OCI-LY7 (cell line): Measurements from ENCODE around the gene SNX13.

Source experiments
- EZH2phosphoT487 ChIP-seq: fragments of 200-600 bp; sonication (generic); IDR thresholded peaks from 2 replicates; pipeline ENCODE4 v1.6.1; 2018; ENCODE audit warnings: low read depth, borderline replicate concordance, mild to moderate bottlenecking, mixed run types, antibody characterized with exemption, low read length, moderate library complexity, mixed read lengths
- TF ChIP-seq, protein P1 (sequence below): fragments of 200-600 bp; sonication (generic); conservative IDR thresholded peaks from 2 replicates; pipeline ENCODE4 v1.5.1; 2014; ENCODE audit warnings: mild to moderate bottlenecking, antibody characterized with exemption, low read length, moderate library complexity, mixed read lengths

DNA sequence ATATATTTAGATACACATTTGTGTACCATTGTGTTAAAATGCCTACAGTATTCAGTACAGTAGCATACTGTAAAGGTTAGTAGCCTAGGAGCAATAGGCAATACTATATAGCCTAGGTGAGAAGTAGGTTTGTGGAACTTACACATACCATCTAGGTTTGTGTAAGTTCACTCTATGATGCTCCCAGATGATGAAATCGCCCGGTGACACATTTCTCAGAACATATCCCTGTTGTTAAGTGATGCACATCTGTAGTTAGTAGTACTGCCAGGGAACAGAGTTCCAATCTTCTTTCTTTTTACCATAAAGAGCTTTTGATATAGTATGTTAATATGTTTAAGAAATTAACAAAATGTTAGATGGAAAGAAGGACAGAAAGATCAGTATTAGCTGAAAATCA, 138.2 kb downstream of the SNX13 start:
- TF ChIP-seq, protein P1, sequence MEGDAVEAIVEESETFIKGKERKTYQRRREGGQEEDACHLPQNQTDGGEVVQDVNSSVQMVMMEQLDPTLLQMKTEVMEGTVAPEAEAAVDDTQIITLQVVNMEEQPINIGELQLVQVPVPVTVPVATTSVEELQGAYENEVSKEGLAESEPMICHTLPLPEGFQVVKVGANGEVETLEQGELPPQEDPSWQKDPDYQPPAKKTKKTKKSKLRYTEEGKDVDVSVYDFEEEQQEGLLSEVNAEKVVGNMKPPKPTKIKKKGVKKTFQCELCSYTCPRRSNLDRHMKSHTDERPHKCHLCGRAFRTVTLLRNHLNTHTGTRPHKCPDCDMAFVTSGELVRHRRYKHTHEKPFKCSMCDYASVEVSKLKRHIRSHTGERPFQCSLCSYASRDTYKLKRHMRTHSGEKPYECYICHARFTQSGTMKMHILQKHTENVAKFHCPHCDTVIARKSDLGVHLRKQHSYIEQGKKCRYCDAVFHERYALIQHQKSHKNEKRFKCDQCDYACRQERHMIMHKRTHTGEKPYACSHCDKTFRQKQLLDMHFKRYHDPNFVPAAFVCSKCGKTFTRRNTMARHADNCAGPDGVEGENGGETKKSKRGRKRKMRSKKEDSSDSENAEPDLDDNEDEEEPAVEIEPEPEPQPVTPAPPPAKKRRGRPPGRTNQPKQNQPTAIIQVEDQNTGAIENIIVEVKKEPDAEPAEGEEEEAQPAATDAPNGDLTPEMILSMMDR, result no peak
- TF ChIP-seq EZH2phosphoT487, result no peak
